HepG2 (cell line): ENCODE data around the gene PPP1R9B. TPM values are rescaled to one million over a fixed set of nuclear protein-coding genes. Genes with fewer than 3 reads are reported as not detected.

Experiments
- ARNT2 ChIP-seq: sonication (generic); formaldehyde crosslinking; IDR thresholded peaks from 2 replicates; pipeline ENCODE4 v1.8.0; 2022; ENCODE audit warnings: mild to moderate bottlenecking, low read depth, missing genetic modification reagents, moderate library complexity
- DMTF1 ChIP-seq: sonication (generic); formaldehyde crosslinking; IDR thresholded peaks from 2 replicates; pipeline ENCODE4 v1.4.0; 2020; ENCODE audit warnings: mild to moderate bottlenecking, missing genetic modification reagents
- EED ChIP-seq: sonication (generic); formaldehyde crosslinking; IDR thresholded peaks from 2 replicates; pipeline ENCODE4 v1.5.0; 2020; ENCODE audit warnings: mild to moderate bottlenecking, missing genetic modification reagents
- GATA4 ChIP-seq: sonication (generic); IDR thresholded peaks from 2 replicates; pipeline ENCODE4 v1.6.1; 2016; ENCODE audit warnings: antibody characterized with exemption, low read depth, borderline replicate concordance
- NFAT5 ChIP-seq: sonication (generic); formaldehyde crosslinking; IDR thresholded peaks from 2 replicates; pipeline ENCODE4 v1.4.0; 2020; ENCODE audit warnings: missing genetic modification reagents
- SMAD3 ChIP-seq: sonication (generic); formaldehyde crosslinking; IDR thresholded peaks from 2 replicates; pipeline ENCODE4 v1.4.0; 2020; ENCODE audit warnings: missing genetic modification reagents
- SPEN ChIP-seq: sonication (generic); formaldehyde crosslinking; IDR thresholded peaks from 2 replicates; pipeline ENCODE4 v1.5.1; 2020; ENCODE audit warnings: low read depth, mild to moderate bottlenecking, missing genetic modification reagents
- TP53 ChIP-seq: sonication (generic); formaldehyde crosslinking; conservative IDR thresholded peaks from 2 replicates; pipeline ENCODE4 v1.4.0; 2020; ENCODE audit warnings: missing genetic modification reagents
- ZBTB21 ChIP-seq: sonication (generic); formaldehyde crosslinking; IDR thresholded peaks from 2 replicates; pipeline ENCODE4 v1.4.0; 2020; ENCODE audit warnings: missing genetic modification reagents
- ZBTB37 ChIP-seq: sonication (generic); formaldehyde crosslinking; IDR thresholded peaks from 2 replicates; pipeline ENCODE4 v1.4.0; 2020; ENCODE audit warnings: mild to moderate bottlenecking, missing genetic modification reagents
- ZFP41 ChIP-seq: sonication (generic); formaldehyde crosslinking; IDR thresholded peaks from 2 replicates; pipeline ENCODE4 v1.4.0; 2020; ENCODE audit warnings: mild to moderate bottlenecking, missing genetic modification reagents, borderline replicate concordance
- ZNF589 ChIP-seq: sonication (generic); formaldehyde crosslinking; conservative IDR thresholded peaks from 2 replicates; pipeline ENCODE4 v1.8.0; 2022; ENCODE audit warnings: mild to moderate bottlenecking, moderate library complexity, missing genetic modification reagents
- ZSCAN21 ChIP-seq: sonication (generic); formaldehyde crosslinking; IDR thresholded peaks from 2 replicates; pipeline ENCODE4 v1.8.0; 2022; ENCODE audit warnings: mild to moderate bottlenecking, missing genetic modification reagents, moderate library complexity, borderline replicate concordance
- polyA plus RNA-seq, 8 experiments: library from polyadenylated mRNA; depleted of rRNA in 3 of 8; stranded (reverse) in 7 of 8; unstranded in 1 of 8; fragments of >200 nt; fragmentation: Illumina TruSeq in 4 of 8; extraction: Trizol in 4 of 8; gene quantifications; 2 replicates each; pipeline versions ENCODE4 v1.2.1 to v1.2.3, GENCODE V29; 2011 to 2016; ENCODE audit warnings: low read depth in 4 of 8, missing spikeins in 1 of 8, mixed read lengths in 1 of 8; ENCODE audit not compliant: insufficient read depth in 1 of 8
- total RNA-seq, 5 experiments: library from RNA; depleted of rRNA; stranded (reverse); fragments of >200 nt; fragmentation: Illumina TruSeq; extraction: Trizol; gene quantifications; 2 replicates each; pipeline ENCODE4 v1.2.3, GENCODE V29; 2016; ENCODE audit warnings: low read depth in 1 of 5
- TF ChIP-seq, protein P1 (sequence below): sonication (generic); formaldehyde crosslinking; IDR thresholded peaks from 2 replicates; pipeline ENCODE4 v1.5.0; 2020; ENCODE audit warnings: mild to moderate bottlenecking, missing genetic modification reagents, borderline replicate concordance

PPP1R9B gene
- total and polyA plus RNA-seq, 2 of the 13 experiments (the other 11 are each of a cell fraction or from before 2014, with no cell fraction given), result 9.4 to 15.8 TPM

DNA sequence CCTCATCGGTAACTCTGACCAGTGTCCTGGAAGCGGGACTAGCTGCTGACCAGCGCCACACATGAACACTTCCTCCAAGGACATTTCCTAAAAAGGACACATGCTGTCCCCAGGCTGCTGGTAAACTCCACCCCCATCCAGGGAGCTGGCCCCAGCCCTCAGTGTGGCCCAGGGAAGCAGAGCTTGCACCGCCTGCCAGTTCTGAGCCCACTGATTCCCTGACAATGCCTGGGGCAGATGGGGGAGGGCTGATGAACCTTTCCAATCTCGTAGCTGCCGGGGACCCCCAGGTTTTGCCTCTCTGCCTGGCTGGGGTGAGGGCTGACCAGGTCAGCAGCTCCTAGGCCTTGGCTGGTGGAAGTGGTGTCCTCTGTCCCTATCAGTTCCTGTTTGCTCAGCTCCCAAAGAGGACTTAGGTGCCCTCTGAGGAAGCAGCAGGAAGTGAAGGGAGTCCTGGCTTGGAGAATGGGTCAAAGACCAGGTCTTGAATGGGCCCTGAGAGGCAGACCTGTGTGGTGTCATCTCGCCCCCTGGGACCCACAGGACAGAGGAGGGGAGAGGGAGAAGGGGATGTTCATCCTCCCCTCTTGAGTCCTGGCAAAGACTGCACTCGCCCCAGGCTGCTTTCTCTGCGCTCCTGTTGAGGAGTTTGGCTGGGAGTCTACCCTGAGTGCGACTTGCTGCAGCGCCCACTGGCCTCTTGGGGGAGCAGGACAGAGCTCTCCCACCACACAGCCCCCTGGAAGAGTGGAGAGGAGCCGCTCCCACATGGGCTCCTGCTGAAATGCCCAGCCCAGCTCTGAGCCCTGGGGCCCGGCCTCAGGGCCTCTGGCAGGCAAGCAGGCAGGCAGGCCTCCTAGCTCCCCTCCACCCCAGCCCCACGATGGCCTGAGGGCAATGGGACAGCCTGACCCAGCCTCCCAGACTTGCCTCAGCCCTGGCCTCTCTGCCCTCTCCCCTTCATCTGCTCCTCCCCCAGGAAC, 38.5 kb downstream of the PPP1R9B start (continued):
- TF ChIP-seq SPEN (CRISPR knock-in tag), result 0 out of 2 replicates have a peak, but pooled peaks have one; percentile 34
- no peak for TF ChIP-seq SMAD3 (CRISPR knock-in tag)
- no peak for TF ChIP-seq ZBTB21 (CRISPR knock-in tag)
- 0 out of 2 replicates have a peak, but pooled peaks have one; percentile 58 for TF ChIP-seq EED (CRISPR knock-in tag)
- TF ChIP-seq, protein P1, sequence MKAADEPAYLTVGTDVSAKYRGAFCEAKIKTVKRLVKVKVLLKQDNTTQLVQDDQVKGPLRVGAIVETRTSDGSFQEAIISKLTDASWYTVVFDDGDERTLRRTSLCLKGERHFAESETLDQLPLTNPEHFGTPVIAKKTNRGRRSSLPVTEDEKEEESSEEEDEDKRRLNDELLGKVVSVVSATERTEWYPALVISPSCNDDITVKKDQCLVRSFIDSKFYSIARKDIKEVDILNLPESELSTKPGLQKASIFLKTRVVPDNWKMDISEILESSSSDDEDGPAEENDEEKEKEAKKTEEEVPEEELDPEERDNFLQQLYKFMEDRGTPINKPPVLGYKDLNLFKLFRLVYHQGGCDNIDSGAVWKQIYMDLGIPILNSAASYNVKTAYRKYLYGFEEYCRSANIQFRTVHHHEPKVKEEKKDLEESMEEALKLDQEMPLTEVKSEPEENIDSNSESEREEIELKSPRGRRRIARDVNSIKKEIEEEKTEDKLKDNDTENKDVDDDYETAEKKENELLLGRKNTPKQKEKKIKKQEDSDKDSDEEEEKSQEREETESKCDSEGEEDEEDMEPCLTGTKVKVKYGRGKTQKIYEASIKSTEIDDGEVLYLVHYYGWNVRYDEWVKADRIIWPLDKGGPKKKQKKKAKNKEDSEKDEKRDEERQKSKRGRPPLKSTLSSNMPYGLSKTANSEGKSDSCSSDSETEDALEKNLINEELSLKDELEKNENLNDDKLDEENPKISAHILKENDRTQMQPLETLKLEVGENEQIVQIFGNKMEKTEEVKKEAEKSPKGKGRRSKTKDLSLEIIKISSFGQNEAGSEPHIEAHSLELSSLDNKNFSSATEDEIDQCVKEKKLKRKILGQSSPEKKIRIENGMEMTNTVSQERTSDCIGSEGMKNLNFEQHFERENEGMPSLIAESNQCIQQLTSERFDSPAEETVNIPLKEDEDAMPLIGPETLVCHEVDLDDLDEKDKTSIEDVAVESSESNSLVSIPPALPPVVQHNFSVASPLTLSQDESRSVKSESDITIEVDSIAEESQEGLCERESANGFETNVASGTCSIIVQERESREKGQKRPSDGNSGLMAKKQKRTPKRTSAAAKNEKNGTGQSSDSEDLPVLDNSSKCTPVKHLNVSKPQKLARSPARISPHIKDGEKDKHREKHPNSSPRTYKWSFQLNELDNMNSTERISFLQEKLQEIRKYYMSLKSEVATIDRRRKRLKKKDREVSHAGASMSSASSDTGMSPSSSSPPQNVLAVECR (CRISPR knock-in tag), result peak; percentile 63; the same call in 1 of the 2 replicates
- TF ChIP-seq GATA4, result no peak
- no peak for TF ChIP-seq ZFP41
- TF ChIP-seq ZSCAN21, result 0 out of 2 replicates have a peak, but pooled peaks have one; percentile 54
- TF ChIP-seq NFAT5 (CRISPR knock-in tag), result no peak
- no peak for TF ChIP-seq DMTF1 (CRISPR knock-in tag)
- TF ChIP-seq ARNT2, result peak; percentile 50; the same call in 1 of the 2 replicates
- TF ChIP-seq TP53 (CRISPR knock-in tag), result no peak
- TF ChIP-seq ZBTB37 (CRISPR knock-in tag), result no peak
- TF ChIP-seq ZNF589 (CRISPR knock-in tag), result peak; percentile 55; the same call in 1 of the 2 replicates
